Fibroblast of skin of right quadriceps (primary cell): ENCODE data around the gene CHD9.

ENCODE experiments used
- DNase-seq: peaks from one replicate; pipeline ENCODE4 v3.0.0-alpha.2; 2013

Gene CHD9

DNA sequence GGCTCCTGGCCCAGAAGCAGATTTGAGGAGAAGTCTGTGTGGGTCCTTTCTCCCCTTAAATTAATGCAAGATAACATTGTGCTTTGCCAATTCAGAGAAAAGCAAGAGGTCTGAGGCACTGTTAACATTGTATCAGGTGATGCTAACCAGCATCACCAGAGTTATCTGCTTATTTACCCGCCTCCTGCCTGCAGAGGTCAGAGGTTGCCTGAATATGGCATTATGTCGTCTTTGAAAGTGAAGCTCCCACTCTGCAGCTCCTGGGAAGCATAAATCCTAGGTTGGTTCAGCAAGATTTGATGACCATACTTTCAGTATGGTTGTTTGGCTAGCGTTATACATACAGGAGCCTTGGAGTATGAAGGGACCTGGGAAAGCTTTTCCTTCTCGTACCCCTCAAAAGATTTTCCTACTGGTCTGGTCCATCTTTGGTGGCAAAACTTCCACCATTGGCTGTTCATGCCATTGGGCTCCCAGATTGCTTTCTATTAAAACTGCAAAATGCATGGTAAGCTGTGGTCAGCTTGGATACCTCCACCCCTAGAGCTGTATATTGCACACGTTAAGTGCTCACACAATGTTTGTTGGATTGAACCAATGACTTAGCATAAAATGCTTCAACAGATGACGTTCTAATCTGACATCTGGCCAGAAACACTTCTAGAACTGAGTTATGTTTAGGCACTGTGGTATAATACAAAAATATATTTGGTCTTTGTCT, 24.1 kb downstream of the CHD9 start:
- no peak for DNase-seq

DNA sequence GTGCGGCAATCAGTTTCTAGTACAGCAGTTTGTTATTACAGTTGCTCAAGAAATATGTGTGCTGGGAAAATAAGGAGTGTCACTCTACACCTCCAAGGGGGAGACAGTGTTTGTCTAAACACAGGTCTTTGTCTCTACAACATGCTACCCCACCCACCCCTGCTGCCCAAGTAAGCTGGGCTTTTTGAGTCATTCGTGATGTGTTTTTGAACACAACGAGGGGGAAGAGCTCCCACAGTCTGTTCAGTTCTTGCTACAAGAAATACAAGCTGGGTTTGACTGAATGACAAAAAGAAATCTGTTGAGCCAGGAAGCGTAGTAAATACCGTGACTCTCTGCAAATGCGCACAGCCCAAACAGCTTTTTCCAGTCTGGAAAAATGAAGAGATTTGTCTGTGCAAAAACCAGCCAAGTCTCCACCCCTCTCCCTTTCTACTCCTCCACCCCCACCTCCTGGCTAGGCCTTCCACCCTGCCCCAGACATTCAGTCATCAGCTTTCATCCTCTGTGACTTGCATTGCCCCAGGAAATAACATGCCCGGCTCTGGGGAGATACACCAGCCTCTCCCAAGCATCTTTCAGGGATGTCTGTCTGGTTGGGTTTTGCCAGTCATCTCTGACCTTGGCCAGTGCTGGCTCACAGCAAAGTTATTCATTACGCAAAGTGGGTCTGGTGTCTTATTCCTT, 25.7 kb downstream of the CHD9 start:
- DNase-seq, result peak; percentile 79

GRCh38 chr16:53081032-53081424, 26.2 kb downstream of the CHD9 start:
- DNase-seq, result no peak

DNA sequence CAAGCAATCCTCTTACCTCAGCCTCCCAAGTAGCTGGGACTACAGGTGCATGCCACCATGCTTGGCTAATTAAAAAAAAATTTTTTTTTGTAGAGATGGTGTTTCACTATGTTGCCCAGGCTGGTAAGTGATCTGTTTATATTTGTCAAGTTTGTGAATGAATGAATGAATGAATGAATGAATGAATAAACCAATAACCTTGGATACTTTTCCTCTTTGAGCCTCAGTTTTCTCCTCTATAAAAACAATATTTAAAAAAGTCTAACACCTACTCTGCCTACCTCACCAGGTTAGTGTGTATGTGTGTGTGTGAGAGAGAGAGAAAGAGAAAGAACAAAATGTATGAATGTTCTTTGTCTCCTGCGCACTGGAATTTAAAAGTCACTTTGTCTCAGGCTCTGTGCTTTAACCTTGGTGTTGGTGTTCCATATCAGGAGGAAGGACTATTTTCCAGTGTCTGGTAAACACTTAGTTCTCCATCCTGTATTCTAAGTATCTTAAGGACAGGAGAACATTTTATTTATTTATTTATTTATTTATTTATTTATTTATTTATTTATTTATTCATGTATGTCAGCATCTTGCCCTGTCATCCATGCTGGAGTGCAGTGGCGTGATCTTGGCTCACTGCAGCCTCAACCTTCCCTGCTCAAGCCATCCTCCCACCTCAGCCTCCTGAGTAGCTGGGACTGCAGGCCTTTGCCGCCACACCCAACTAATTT, 27.1 kb downstream of the CHD9 start:
- DNase-seq, result no peak

GRCh38 chr16:53082509-53082908, 27.7 kb downstream of the CHD9 start:
- DNase-seq, result no peak

DNA sequence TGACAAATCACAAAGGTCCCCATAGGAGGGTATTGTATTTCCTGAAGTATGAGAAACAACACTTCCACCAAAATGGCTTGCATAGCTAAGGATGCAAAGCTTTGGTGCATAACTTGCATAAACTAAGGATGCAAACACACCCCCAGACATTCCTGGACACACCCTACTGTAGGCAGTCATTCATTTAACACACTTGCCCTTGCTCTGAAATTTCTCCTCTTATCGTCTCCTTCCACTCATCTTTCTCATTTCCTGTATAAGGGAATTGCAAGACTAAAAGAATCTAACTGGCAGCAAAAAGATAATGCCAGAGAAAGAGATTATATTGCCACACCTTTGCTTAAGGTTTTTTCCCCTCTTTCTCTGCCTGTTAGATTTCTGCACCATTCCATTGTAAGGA, 28.3 kb downstream of the CHD9 start:
- DNase-seq, result no peak

DNA sequence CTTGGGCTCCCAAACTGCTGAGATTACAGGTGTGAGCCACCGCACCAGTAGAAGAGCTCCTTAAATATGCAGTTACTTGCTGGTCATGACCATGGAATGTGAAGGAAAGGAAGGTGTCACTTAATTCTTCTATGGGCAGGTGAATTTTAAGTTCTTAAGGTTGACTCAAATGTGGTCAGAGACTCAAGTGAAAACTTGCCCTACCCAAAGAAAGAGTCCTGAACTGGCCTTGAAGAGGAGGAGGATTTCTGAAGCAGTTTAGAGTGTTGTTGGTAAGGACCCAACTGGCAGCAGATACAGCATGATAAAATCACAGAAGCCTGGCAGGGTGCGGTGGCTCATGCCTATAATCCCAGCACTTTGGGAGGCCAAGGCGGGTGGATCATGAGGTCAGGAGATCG, 29.4 kb downstream of the CHD9 start:
- no peak for DNase-seq

- no peak for DNase-seq
These were observed 30.0 kb downstream of the CHD9 start for GRCh38 chr16:53084746-53085334.

GRCh38 chr16:53085369-53085843, 30.6 kb downstream of the CHD9 start:
- DNase-seq, result peak; percentile 34

GRCh38 chr16:53085931-53086421, 31.2 kb downstream of the CHD9 start:
- peak; percentile 87 for DNase-seq

DNA sequence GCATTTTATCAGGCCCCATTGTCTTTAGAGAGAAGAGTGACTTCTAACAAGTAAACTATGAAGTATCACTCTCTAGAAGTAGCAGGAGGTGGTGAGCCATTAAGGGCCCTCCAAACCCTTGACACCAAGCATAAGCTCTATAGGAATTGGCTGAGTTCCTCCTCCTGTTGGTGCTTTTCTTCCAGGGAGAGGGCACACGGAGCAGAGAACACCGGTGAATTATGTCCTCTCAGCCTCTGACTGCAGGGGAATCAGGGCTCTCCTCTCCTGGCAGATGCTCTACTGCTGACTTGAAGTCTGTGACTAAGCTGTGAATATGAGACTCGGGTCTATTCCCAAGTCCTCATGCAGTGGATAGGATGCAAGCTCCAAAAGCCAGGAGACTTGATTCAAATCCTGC, 32.3 kb downstream of the CHD9 start:
- DNase-seq, result peak; percentile 57

DNA sequence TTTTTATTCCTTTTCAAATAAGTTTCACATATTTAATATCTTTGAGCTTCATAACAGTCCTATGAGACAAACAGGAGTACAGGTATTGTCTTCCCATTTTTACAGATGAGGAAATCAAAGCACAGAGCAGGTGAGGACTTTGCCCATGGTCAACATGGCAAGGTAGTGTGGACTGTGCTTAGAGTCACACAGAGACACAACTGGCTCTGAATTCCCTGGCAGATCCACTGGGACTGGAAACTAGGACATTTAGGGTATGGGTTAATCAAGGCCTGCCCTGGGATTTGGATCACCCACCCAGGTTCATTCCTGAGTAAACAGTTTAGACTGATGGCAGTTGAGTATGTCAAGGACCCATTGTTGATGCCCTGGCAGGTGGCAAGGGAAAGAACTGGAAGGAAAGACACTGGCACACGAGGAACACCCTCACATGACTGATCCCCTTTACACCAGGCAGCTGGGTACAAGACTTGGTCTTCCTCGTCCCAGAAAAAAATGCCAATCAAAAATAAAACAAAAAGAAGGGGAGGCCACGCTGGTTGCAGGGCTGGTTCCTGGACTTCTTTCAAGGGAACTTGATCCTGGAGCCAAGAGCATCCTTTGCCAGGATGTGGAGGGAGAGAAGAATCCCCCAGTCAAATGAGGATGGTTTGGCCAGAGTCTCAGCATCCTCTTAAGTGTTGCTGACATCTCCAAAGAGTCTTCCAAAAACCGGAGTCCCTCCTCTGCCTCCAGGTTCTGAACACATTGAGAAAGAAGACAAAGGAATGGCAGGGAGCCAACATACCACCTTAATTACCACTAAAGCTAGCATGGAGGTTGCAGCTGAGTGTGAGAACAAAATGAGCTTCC, 34.9 kb downstream of the CHD9 start:
- DNase-seq, result peak; percentile 45

- no peak for DNase-seq
These were observed 35.4 kb downstream of the CHD9 start for GRCh38 chr16:53090286-53090590.

- DNase-seq, result peak; percentile 99
These were observed 36.0 kb downstream of the CHD9 start for GRCh38 chr16:53090591-53091411.

DNA sequence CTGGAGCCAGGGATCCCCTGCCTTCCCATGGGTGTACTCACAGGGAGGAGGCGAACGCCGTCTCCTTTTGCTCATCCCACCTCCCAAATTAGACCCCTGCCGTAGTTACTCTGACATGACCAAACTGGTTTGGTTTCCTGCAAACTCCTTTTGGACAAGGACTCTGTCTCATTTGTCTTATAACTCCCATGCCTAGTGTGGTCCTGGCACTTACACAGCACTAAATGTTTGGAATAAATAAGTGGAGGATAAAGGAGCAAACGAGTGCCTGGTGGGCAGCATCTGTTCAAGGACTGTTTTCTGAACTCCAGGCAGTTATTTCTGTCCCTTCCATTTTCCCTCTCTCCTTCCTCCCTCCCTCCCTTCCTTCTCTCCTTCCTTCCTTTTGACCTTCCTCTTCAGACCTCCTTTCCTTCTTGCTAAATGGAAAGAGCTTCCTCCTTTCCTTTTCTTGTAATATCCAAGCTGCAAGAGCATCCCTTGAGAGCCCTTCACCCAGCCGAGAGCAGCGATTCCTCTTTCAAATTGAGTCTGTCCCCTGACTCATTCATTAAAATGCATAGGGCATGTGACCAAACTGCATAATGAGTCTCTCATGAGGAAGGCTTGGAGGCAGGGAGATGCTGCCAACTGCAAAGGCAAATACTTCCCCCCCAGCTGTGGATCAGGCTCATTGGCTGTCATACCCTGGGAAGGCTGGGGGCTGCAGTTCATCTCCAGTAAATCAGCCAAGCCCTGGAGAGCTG, 36.8 kb downstream of the CHD9 start:
- DNase-seq, result peak; percentile 96

- no peak for DNase-seq
These were observed 37.5 kb downstream of the CHD9 start for GRCh38 chr16:53092284-53092683.

GRCh38 chr16:53093162-53093744, 38.5 kb downstream of the CHD9 start:
- no peak for DNase-seq

DNA sequence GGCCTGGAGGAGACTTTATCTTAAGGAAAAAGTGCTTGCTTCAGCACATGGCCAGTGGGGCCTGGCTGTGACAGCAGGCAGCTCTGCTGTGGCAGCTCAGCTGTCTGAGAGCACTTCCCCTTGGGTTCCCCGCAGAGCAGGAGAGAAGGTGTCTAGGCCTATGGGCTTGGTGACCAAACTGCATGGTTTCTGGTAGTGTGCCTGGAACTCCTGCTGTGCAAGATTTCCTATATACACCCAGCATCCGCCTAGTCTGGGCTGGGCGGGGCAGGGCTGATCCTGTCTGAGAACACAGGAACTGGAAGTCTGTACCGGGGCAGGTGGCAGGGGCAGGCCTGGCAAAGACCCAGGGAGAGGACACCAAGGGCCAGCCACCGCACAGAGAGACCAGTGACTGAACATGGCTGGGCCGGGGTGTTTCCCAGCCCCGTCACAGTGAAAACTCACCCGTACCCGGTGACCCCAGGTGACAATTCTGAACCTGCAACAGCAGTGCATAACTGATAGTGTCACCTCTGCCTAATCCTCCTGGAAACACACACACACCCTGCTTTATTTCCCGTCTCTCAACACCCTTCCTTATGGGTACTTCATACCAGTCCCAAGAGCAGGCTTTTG, 39.3 kb downstream of the CHD9 start:
- DNase-seq, result no peak

- no peak for DNase-seq
These were observed 42.4 kb downstream of the CHD9 start for GRCh38 chr16:53097190-53097589.
